ENCODE measurements around the gene TK2.
"Not testable (repeated sequence)": the region's sequence is repeated elsewhere in the genome, so short reads cannot be mapped to it uniquely, and the experiment has no call there.

TK2 gene

DNA sequence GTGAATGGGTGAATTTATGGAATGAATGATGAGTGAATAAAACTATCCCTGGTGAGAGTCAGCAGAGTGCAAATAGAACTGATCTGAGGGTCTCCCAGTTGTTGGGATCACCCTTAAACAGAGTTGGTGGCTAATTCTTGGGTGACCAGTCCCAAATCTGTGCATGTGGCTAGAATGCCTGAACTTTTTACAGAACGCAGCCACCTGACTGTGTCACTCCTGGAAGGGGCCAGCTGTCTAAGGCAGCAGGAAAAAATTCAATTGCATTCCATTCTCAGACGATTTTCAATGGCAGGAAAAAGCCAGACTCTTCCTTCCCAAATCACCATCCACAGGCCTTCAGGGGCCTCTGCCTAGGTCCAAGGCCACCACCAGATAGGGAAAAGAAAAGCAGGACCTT is 79.4 kb downstream of the TK2 start:
- Histone ChIP-seq H3K36me3 (ENCODE audit: control insufficient read depth, insufficient read depth, low read length) (no peaks in the 10 kb centered on the region), H3K4me3 (replicated peaks; ENCODE audit: low read depth, low read length) (no peak overlapping the region), H3K27me3 (replicated peaks; ENCODE audit: control insufficient read depth, insufficient read depth, low read length) (peaks cover 3% of the 10 kb centered on the region; the same call in 1 of the 2 replicates)
- no peak for DNase-seq (ENCODE audit: extremely low read depth, insufficient read length)
- TF ChIP-seq, protein P1, sequence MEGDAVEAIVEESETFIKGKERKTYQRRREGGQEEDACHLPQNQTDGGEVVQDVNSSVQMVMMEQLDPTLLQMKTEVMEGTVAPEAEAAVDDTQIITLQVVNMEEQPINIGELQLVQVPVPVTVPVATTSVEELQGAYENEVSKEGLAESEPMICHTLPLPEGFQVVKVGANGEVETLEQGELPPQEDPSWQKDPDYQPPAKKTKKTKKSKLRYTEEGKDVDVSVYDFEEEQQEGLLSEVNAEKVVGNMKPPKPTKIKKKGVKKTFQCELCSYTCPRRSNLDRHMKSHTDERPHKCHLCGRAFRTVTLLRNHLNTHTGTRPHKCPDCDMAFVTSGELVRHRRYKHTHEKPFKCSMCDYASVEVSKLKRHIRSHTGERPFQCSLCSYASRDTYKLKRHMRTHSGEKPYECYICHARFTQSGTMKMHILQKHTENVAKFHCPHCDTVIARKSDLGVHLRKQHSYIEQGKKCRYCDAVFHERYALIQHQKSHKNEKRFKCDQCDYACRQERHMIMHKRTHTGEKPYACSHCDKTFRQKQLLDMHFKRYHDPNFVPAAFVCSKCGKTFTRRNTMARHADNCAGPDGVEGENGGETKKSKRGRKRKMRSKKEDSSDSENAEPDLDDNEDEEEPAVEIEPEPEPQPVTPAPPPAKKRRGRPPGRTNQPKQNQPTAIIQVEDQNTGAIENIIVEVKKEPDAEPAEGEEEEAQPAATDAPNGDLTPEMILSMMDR (IDR thresholded peaks at IDR 0.05; ENCODE audit: insufficient read depth, low read length, poor library complexity, severe bottlenecking), result no peak

DNA sequence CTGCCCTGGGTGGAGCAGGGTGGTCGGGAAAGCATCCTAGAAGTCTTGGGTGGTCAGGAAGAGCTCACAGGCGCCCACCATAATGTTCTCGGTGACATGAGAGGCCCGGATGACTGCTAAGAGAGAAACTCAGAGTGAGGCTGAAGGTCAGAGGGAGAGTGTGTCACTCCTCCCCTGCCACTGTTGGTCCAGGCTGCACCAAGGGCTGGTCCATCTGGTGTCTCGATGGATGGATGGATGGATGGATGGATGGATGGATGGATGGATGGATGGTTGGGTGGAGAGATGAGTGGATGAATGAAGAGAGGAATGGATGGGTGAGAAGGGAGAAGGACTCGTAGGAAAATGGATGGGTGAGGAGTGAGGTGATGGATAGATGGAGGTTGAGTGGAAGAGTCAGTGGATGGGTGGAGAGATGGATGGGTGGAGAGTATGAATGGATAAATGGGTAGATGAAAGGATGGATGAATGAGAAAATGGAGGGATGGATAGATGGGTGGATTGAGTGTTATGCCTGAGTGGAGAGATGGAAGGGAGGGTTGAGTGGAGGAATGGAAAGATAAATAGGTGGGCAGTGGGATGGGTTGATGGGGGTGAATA is 79.9 kb downstream of the TK2 start:
- Histone ChIP-seq H3K36me3 (ENCODE audit: control insufficient read depth, insufficient read depth, low read length) (no peaks in the 10 kb centered on the region), H3K27me3 (replicated peaks; ENCODE audit: control insufficient read depth, insufficient read depth, low read length) (peaks cover 3% of the 10 kb centered on the region; the same call in 1 of the 2 replicates), H3K4me3 (replicated peaks; ENCODE audit: low read depth, low read length) (no peak overlapping the region)
- TF ChIP-seq, protein P1 (IDR thresholded peaks at IDR 0.05; ENCODE audit: insufficient read depth, low read length, poor library complexity, severe bottlenecking), result no peak
- no peak for DNase-seq (ENCODE audit: extremely low read depth, insufficient read length)

DNA sequence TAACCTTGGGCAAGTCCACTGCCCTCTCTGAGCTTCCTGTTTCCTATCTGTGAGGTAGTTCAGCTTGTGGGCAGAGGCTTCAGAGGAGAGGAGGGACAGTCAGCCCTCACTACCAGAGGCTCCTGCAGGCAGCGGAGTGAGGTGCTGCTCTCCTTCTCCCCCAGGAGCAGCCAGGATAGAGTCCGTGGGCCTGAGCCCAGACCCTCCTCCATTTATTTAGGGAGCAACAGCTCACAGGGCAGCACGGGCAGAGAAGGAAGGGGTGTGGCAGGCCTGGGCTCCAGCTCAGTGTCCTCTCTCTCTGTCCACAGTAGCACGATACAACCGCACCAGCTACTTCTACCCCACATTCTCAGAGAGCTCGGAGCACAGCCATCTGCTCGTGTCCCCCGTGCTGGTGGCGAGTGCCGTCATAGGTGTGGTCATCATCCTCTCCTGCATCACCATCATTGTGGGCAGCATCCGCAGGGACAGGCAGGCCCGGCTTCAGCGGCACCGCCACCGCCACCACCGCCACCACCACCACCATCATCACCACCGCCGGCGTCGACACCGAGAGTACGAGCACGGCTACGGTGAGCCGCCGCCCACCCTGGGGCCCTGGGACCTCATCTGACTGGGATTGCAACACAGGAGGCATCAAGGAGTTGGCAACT is 80.5 kb downstream of the TK2 start:
- Histone ChIP-seq H3K27me3 (replicated peaks; ENCODE audit: control insufficient read depth, insufficient read depth, low read length) (peaks cover 3% of the 10 kb centered on the region; the same call in 1 of the 2 replicates), H3K36me3 (ENCODE audit: control insufficient read depth, insufficient read depth, low read length) (no peaks in the 10 kb centered on the region), H3K4me3 (replicated peaks; ENCODE audit: low read depth, low read length) (no peak overlapping the region)
- DNase-seq (ENCODE audit: extremely low read depth, insufficient read length), result no peak
- TF ChIP-seq, protein P1 (IDR thresholded peaks at IDR 0.05; ENCODE audit: insufficient read depth, low read length, poor library complexity, severe bottlenecking), result no peak

DNA sequence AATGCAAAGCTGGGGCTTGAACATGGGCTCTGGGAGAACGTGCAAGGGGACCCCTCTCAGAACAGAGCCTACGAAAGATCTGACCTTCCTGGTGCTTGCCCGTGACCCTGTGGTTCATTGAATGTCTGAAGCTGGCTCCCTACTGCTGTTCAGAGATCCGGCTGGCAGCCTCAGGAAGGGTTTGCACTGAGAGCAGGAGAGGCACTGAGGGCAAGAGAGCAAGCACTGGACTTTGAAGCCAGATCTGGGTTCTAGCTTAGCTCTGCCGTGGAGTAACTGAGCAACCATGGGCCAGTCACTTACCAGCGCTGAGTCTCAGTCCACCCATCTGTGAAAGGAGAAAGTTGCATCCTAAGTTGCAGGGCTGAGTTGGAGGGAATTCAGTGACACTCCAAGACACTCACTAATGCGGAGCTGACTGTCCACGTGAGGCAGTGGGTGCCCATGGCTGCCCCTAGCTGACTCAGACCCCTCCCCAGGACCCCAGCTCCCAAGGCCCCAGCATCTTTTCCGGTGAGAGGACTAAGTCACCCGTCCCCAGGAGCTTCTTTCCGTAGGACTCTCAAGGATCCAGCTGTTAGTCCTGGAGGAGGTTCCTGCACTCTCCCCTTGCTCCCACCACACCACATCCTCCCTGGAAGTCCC is 81.5 kb downstream of the TK2 start:
- TF ChIP-seq, protein P1 (IDR thresholded peaks at IDR 0.05; ENCODE audit: insufficient read depth, low read length, poor library complexity, severe bottlenecking), result no peak
- Histone ChIP-seq H3K4me3 (replicated peaks; ENCODE audit: low read depth, low read length) (no peak overlapping the region), H3K36me3 (ENCODE audit: control insufficient read depth, insufficient read depth, low read length) (no peaks in the 10 kb centered on the region), H3K27me3 (replicated peaks; ENCODE audit: control insufficient read depth, insufficient read depth, low read length) (peaks cover 3% of the 10 kb centered on the region; the same call in 1 of the 2 replicates)
- no peak for DNase-seq (ENCODE audit: extremely low read depth, insufficient read length)

DNA sequence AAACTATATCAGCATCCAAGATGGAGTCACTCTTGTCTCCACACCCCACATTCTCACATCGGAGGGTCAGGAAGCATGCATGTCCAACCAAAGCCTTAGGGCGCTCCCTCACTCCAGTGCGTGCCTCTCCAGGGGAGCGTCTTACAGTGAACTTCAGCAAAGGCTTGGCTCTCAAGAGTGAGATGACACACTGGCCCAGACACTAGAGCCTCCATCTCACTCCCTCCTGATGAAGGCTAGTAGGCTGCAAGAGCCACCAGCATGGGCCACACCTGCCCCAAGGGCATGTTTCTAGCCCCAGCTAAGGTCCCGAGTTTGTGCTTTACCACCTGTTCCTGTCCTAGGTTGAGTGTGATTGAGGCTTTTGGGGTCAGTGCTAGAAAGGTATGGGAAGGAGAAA is 82.3 kb downstream of the TK2 start:
- no peak overlapping the region for H3K4me3 ChIP-seq (replicated peaks; ENCODE audit: low read depth, low read length)
- TF ChIP-seq, protein P1 (IDR thresholded peaks at IDR 0.05; ENCODE audit: insufficient read depth, low read length, poor library complexity, severe bottlenecking), result no peak
- peaks cover 3% of the 10 kb centered on the region; the same call in 1 of the 2 replicates for H3K27me3 ChIP-seq (replicated peaks; ENCODE audit: control insufficient read depth, insufficient read depth, low read length)
- DNase-seq (ENCODE audit: extremely low read depth, insufficient read length), result no peak
- H3K36me3 ChIP-seq (ENCODE audit: control insufficient read depth, insufficient read depth, low read length), result no peaks in the 10 kb centered on the region

DNA sequence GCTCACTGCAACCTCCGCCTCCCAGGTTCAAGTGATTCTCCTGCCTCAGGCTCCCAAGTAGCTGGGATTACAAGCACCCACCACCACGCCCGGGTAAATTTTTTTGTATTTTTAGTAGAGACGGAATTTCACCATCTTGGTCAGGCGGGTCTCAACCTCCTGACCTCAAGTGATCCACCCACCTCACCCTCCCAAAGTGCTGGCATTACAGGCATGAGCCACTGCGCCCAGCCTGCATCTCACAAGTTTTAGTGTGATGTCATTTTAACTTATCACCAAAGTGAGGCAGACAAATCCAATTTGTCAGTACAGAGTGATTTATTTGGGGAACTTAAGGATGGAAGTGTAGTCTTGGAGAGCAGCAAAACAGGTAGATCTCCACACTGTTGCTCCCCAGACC is 83.3 kb downstream of the TK2 start:
- not testable (repeated sequence) for H3K36me3 ChIP-seq (ENCODE audit: control insufficient read depth, insufficient read depth, low read length); H3K27me3 ChIP-seq (replicated peaks; ENCODE audit: control insufficient read depth, insufficient read depth, low read length); DNase-seq (ENCODE audit: extremely low read depth, insufficient read length)

DNA sequence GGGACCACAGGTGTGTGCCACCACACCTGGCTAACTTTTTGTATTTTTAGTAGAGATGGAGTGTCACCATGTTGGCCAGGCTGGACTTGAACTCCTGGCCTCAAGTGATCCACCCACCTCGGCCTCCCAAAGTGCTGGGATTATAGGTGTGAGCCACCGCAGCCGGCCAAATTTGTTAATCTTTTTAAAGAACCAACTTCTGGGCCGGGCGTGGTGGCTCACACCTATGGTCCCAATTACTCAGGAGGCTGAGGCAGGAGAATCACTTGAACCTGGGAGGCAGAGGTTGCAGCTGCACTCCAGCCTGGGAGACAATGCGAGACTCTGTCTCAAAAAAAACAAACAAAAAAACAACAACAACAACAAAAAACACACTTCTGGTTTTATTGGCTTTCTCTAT is 84.0 kb downstream of the TK2 start:
- DNase-seq (ENCODE audit: extremely low read depth, insufficient read length); H3K27me3 ChIP-seq (replicated peaks; ENCODE audit: control insufficient read depth, insufficient read depth, low read length); H3K36me3 ChIP-seq (ENCODE audit: control insufficient read depth, insufficient read depth, low read length): not testable (repeated sequence)

More for the DNA sequence above, 83.3 kb downstream of the TK2 start:
- not testable (repeated sequence) for H3K4me3 ChIP-seq (replicated peaks; ENCODE audit: low read depth, low read length)

More for the DNA sequence above, 84.0 kb downstream of the TK2 start:
- H3K4me3 ChIP-seq (replicated peaks; ENCODE audit: low read depth, low read length), result not testable (repeated sequence)

Data from GM06990 (cell line).